ENCODE data around the gene ZEB2. TPM values are rescaled to one million over a fixed set of nuclear protein-coding genes. Genes with fewer than 3 reads are reported as not detected.
A peak's percentile ranks its signal among the peaks of the same experiment; 100 is the strongest.

The ZEB2 gene
- total and polyA plus RNA-seq, 9 donors = 55.3 to 250 (median 174) TPM

DNA sequence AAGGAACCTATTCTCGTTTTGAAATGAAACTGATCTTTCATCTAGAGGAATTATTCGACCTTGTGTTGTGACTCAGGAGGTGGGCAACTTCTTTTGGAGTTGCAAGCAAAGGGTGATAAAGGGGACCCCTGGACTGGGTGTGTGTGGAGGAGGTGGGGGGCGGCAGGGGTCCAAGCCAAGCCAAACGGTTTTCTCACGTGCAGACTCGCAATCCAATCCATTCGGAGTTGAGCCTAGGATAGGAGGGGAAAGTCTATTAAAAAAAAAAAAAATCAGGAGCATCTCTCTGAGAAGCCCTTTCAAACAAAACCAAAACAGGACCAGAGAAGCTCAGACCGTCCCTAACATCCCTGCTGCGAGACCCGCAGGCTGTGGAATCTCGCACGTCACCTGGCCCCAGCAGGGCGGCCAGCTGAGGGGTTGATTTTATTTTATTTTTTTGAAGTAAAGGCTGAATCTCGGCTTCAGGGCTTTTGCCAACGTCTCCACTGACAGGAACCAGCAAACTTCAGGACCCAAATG lies 3.7 kb upstream of the ZEB2 start:
- Histone ChIP-seq H3K27me3 (no peaks in the 10 kb centered on the region), H3K4me1 (ENCODE audit: insufficient read depth) (peaks cover 6% of the 10 kb centered on the region)
- intact Hi-C loops (cut with DNase I) = loop anchor here in 1 of 4 donors (5.0 to 10.0 kb wide), 2 partner anchors 1011 to 1231 kb away; no protein-coding TSS in a partner anchor

GRCh38 chr2:144522897-144523595 lies 3.1 kb upstream of the ZEB2 start:
- whole genome bisulfite sequencing, 3 donors = 8 to 16% (median 10%) methylated on average over 21 of the region's 21 CpGs
- H3K4me1 ChIP-seq (ENCODE audit: insufficient read depth) = peaks cover 6% of the 10 kb centered on the region
- peak overlapping the region; percentile 90 to 93 for H3K27ac ChIP-seq
- intact Hi-C loops (cut with DNase I) = loop anchor here in 1 of 4 donors (5.0 to 10.0 kb wide), 2 partner anchors 1011 to 1232 kb away; no protein-coding TSS in a partner anchor
- H3K4me3 ChIP-seq = peak overlapping the region; percentile 51
- TF ChIP-seq EP300 (IDR thresholded peaks at IDR 0.05) = no peak
- TF ChIP-seq POLR2A (IDR thresholded peaks at IDR 0.05) = no peak
- TF ChIP-seq, protein P1, sequence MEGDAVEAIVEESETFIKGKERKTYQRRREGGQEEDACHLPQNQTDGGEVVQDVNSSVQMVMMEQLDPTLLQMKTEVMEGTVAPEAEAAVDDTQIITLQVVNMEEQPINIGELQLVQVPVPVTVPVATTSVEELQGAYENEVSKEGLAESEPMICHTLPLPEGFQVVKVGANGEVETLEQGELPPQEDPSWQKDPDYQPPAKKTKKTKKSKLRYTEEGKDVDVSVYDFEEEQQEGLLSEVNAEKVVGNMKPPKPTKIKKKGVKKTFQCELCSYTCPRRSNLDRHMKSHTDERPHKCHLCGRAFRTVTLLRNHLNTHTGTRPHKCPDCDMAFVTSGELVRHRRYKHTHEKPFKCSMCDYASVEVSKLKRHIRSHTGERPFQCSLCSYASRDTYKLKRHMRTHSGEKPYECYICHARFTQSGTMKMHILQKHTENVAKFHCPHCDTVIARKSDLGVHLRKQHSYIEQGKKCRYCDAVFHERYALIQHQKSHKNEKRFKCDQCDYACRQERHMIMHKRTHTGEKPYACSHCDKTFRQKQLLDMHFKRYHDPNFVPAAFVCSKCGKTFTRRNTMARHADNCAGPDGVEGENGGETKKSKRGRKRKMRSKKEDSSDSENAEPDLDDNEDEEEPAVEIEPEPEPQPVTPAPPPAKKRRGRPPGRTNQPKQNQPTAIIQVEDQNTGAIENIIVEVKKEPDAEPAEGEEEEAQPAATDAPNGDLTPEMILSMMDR (IDR thresholded peaks at IDR 0.05) = no peak
- peak; percentile 35 to 60 (median 52) for DNase-seq
- no peaks in the 10 kb centered on the region for H3K27me3 ChIP-seq
- H3K9me3 ChIP-seq = no peaks in the 10 kb centered on the region
- no peaks in the 10 kb centered on the region for H3K36me3 ChIP-seq

More for the DNA sequence above, 3.7 kb upstream of the ZEB2 start:
- Histone ChIP-seq H3K9me3 (no peaks in the 10 kb centered on the region), H3K27ac (peak overlapping the region; percentile 90 to 93), H3K36me3 (no peaks in the 10 kb centered on the region), H3K4me3 (peak overlapping the region; percentile 51)
- TF ChIP-seq EP300 (IDR thresholded peaks at IDR 0.05) (no peak), POLR2A (IDR thresholded peaks at IDR 0.05) (no peak)
- TF ChIP-seq, protein P1 (IDR thresholded peaks at IDR 0.05) = no peak
- 1% methylated on average over 15 of the region's 15 CpGs for WGBS, 3 donors
- peak; percentile 48 to 68 (median 59) for DNase-seq

DNA sequence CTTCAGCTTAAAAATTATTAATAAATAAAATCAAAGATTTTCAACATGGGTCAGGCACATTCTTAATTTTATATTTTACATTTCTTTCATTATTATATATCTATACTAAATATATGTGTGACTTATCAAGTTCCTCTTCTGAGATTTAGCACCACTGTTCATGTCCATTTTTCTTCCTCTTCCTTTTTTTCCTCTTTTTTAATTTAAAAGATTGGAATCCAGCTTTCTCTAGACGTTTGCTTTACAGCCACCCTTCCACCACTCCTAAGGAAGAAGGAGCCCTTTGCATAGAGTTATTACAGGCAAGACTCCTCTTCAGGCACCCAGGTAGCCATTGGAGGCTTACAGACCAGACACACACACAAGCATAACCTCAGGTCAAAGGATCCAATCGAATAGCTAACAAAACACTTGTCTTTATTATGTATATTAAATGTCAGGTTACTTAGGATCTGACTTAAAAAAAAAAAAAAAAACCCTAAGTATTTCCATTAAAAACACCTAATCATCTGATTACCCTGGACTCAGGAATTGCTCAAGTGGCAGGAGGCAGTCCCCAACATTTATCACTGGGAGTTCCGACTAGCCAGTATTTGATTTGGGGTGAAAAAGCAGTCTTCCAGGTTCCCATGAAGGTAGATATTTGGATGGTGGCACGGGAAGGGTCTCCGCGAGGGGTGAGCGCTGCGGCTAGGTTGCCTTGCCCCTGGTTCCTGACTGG lies 2.4 kb upstream of the ZEB2 start:
- intact Hi-C loops (cut with DNase I) = loop anchor here in 1 of 4 donors (5.0 to 10.0 kb wide), 2 partner anchors 1010 to 1232 kb away; no protein-coding TSS in a partner anchor
- Histone ChIP-seq H3K36me3 (no peaks in the 10 kb centered on the region), H3K4me3 (no peak overlapping the region), H3K9me3 (no peaks in the 10 kb centered on the region), H3K27me3 (no peaks in the 10 kb centered on the region), H3K4me1 (ENCODE audit: insufficient read depth) (peaks cover 4% of the 10 kb centered on the region), H3K27ac (peak overlapping the region; percentile 90 to 93)
- no peak for DNase-seq
- TF ChIP-seq, protein P1 (IDR thresholded peaks at IDR 0.05) = no peak
- TF ChIP-seq EP300 (IDR thresholded peaks at IDR 0.05) (no peak), POLR2A (IDR thresholded peaks at IDR 0.05) (no peak)
- 23 to 48% (median 29%) methylated on average over 8 of the region's 8 CpGs for WGBS, 3 donors

- TF ChIP-seq, protein P1 (IDR thresholded peaks at IDR 0.05) = no peak
- TF ChIP-seq POLR2A (IDR thresholded peaks at IDR 0.05) (no peak), EP300 (IDR thresholded peaks at IDR 0.05) (no peak)
- no peaks in the 10 kb centered on the region for H3K36me3 ChIP-seq
- DNase-seq = peak in 1 of 5 donors; percentile 29
- H3K27me3 ChIP-seq = no peaks in the 10 kb centered on the region
- no peaks in the 10 kb centered on the region for H3K9me3 ChIP-seq
- peak overlapping the region; percentile 39 to 90 for H3K27ac ChIP-seq
- H3K4me1 ChIP-seq (ENCODE audit: insufficient read depth) = peaks cover 3% of the 10 kb centered on the region
- 3 to 9% (median 5%) methylated on average over 4 of the region's 4 CpGs for WGBS, 3 donors
- H3K4me3 ChIP-seq = peak overlapping the region; percentile 75
- intact Hi-C loops (cut with DNase I) = loop anchor here in 1 of 4 donors (5.0 to 10.0 kb wide), 2 partner anchors 1009 to 1233 kb away; no protein-coding TSS in a partner anchor
These were observed 1.8 kb upstream of the ZEB2 start for GRCh38 chr2:144521686-144522085.

Data from ovary (tissue), 9 donors.